Fibroblast of mammary gland (primary cell): ENCODE data around the gene SCN2B.

Experiments used
- DNase-seq: peaks from one replicate; pipeline ENCODE4 v3.0.0-alpha.2; 2010; ENCODE audit warnings: low read depth
- H3K4me3 ChIP-seq: 2 replicates; pipeline ENCODE4 v1.5.1; 2011; ENCODE audit warnings: low read depth, mild to moderate bottlenecking, low read length, moderate library complexity; ENCODE audit not compliant: control insufficient read depth
- TF ChIP-seq, protein P1 (sequence below): conservative IDR thresholded peaks from 2 replicates; pipeline ENCODE4 v1.5.1; 2011; ENCODE audit warnings: low read depth, low read length, inconsistent platforms; ENCODE audit not compliant: control insufficient read depth, insufficient read depth

Gene SCN2B

DNA sequence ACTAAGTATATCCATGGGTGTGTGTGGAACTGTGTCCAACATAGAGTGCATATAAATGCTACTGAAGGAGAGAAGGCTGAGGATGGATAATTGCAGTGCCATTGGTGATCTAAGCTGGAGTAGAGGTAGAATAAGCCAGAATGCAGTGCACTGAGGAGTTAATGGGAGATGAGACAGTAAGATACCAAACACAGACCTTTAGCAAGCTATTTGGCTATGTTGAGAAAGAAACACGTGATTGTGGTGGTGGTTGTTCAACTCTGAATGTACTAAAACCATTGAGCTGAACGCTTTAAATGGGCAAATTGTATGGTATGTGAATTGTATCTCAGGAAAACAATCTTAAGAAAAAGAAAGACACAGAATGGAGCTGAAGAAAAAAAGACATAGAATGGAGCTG lies 25.5 kb upstream of the SCN2B start:
- no peak overlapping the region for H3K4me3 ChIP-seq
- TF ChIP-seq, protein P1, sequence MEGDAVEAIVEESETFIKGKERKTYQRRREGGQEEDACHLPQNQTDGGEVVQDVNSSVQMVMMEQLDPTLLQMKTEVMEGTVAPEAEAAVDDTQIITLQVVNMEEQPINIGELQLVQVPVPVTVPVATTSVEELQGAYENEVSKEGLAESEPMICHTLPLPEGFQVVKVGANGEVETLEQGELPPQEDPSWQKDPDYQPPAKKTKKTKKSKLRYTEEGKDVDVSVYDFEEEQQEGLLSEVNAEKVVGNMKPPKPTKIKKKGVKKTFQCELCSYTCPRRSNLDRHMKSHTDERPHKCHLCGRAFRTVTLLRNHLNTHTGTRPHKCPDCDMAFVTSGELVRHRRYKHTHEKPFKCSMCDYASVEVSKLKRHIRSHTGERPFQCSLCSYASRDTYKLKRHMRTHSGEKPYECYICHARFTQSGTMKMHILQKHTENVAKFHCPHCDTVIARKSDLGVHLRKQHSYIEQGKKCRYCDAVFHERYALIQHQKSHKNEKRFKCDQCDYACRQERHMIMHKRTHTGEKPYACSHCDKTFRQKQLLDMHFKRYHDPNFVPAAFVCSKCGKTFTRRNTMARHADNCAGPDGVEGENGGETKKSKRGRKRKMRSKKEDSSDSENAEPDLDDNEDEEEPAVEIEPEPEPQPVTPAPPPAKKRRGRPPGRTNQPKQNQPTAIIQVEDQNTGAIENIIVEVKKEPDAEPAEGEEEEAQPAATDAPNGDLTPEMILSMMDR: no peak
- DNase-seq: no peak

DNA sequence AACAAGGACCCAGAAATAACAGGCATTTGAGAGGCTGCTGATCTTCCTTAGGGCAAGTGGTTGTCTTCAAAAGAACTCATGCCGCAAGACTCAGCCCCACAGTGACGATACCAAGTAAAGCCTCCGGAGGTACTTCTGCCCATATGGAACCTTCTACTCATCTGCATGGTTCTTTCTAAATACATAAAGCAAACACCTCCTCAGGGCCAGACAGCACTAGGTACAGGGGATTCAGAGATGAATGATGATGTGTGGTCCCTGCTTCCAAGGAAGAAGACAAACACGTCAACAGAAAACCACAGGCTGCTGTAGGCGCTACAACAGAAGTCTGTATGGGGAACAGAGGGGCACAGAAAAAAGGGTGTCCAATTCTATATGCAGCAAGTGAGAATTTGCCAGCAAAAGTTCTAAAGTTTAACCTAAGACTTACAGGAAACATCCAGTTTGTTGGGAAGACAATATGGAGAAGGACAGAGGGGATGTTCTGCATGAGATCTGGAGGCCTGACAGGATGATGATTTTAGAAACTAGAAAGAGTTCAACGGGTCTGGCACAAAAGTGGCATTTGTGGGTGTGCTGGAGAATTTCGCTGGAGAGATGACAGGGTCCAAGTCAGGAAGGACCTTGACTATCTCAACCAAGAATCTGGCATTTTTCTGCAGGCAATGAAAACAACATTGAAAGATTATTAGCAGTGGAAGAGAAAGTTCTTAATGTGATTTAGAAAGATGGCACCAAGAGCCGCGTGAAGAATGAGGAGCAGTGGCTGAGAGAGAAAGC lies 24.7 kb upstream of the SCN2B start:
- no peak for DNase-seq
- H3K4me3 ChIP-seq: no peak overlapping the region
- TF ChIP-seq, protein P1: no peak

DNA sequence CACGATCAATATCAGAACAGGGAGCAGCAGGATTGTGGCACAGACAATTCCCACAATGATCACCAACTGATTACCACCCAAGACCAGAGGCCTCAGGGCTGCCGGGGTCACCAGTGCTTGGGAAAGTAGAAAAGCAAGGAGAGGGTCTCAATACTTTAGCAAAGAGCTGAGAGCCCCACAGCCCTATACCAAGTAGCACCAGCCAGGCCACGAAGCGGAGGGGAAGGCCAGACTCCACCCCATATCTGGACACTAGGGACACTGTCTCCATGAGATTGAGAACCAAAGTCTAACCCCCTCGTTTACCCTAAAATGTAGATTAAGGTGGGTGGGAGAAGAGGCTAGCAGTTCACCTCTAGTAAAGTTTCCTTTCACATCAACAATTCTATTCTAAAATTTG lies 24.1 kb upstream of the SCN2B start:
- no peak for DNase-seq
- no peak overlapping the region for H3K4me3 ChIP-seq
- TF ChIP-seq, protein P1: no peak

DNA sequence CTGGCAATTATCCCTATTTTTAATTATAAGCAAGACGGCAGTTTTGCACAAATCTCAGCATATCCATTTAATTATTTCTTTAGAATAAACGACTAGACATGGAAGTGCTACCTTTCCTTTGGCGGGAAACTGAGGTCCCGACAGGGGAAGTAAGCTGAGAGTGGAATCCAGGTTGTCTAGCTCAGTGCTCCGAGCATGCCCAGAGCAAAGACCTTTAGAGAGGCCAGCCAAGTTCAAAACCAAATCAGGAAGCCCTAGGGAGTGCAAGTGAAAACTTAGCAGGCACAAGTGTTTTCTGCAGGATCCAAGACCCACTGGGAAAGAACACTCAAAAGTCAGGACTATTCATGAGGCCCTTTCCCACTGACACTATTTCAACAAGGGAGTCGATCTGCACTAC lies 22.7 kb upstream of the SCN2B start:
- no peak for DNase-seq
- TF ChIP-seq, protein P1: no peak
- H3K4me3 ChIP-seq: no peak overlapping the region

DNA sequence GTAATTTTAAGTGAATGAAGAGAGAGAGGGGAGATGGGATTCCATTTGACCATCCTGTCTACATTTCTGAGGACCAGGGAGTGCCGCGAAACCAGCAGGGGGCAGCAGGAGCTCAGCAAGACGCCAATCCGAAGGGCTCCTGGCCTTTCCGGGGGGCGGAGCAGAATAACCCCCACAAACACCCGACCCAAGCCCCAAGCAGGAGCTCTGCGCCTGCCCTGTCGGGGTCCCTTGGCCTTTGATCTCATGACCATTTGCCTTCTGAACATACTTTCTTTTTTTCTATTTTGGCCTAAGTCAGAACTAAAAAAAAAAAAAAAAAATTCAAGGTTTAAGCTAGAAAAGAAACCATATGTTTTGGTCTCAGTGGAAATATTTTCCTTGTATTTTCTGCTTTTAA lies 21.9 kb upstream of the SCN2B start:
- H3K4me3 ChIP-seq: no peak overlapping the region
- TF ChIP-seq, protein P1: peak; percentile 82
- DNase-seq: peak; percentile 54

DNA sequence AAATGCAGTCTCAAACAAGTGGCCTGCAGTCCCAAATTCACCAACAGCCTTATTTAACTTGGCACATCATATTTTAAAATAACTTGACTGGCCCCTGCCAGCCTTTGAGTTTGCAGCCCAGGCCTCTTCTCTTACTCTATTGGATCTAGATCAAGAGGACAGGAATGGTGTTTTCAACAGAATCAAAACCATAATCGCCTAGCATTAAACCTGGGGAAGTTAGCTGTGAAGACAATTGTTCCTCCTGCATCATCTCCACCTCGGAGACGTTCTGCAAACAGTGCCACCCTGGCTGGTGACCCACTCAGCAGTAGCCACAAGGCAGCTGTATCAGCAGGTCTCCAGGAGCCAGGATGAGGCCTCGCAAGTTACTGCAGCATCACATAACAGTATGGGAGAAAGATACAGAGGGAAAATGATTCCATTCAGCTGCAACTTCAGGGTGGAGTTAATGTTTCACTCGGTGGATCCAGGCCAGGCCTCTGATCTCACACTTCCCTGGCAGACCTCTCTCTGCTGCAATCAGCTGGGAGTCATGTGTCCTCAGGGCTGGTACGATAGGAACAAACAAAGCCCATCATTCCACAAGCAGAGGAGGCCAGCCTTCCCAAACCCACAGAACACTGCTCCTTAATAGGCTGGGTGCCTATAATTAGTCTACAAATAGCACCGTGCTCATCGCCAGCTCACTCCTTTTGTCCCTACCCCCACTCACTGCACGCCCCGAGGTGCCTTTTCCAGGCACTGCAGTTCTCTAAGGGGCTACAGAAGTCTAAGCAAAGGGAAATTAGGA lies 18.6 kb upstream of the SCN2B start:
- H3K4me3 ChIP-seq: no peak overlapping the region
- TF ChIP-seq, protein P1: no peak
- DNase-seq: peak; percentile 77
